Activated B cell treated with CpG ODN at 0.5 μM for 24 hours (primary cell): ENCODE results near the gene KDM4D. TPM values are rescaled to one million over a fixed set of nuclear protein-coding genes. Genes with fewer than 3 reads are reported as not detected.

Experiments
- ATAC-seq: fragments of 200-7000 bp; cut with Tn5 transposase; one replicate; pipeline ENCODE4 v1.10.0; 2021; ENCODE audit warnings: low read depth, mild to moderate bottlenecking, moderate library complexity
- CTCF ChIA-PET: fragments of 350-600 bp; sonication (Branson Sonifier 250); formaldehyde crosslinking; loops from one replicate; lab custom pipeline; 2021; ENCODE audit warnings: antibody characterized with exemption; lab: Charles Lee
- POLR2A ChIA-PET: fragments of 350-600 bp; sonication (Branson Sonifier 250); formaldehyde crosslinking; loops from one replicate; lab custom pipeline; 2021; ENCODE audit warnings: antibody characterized with exemption; lab: Charles Lee
- DNase-seq: peaks from one replicate; pipeline ENCODE4 v3.0.0; 2022
- H3K27ac Mint-ChIP-seq: one replicate; pipeline ENCODE4 v1.8.0; 2020; ENCODE audit warnings: mixed read lengths
- H3K27me3 Mint-ChIP-seq: one replicate; pipeline ENCODE4 v1.8.0; 2021; ENCODE audit warnings: mixed read lengths
- H3K36me3 Mint-ChIP-seq: one replicate; pipeline ENCODE4 v1.8.0; 2021; ENCODE audit warnings: low read depth, mixed read lengths
- H3K4me1 Mint-ChIP-seq: one replicate; pipeline ENCODE4 v1.8.0; 2021; ENCODE audit warnings: mixed read lengths
- H3K4me3 Mint-ChIP-seq: one replicate; pipeline ENCODE4 v1.8.0; 2020; ENCODE audit warnings: mild to moderate bottlenecking, mixed read lengths
- H3K9me3 Mint-ChIP-seq: one replicate; pipeline ENCODE4 v1.8.0; 2020; ENCODE audit warnings: mixed read lengths
- intact Hi-C: fragments of 100-400 bp; cut with micrococcal nuclease; formaldehyde crosslinking; loops from one replicate; pipeline ENCODE4 v1.15.1; 2024
- total RNA-seq: library from RNA; stranded (reverse); gene quantifications from 2 replicates; pipeline ENCODE4 v1.2.3, GENCODE V29; 2022
- TF ChIP-seq, protein P1 (sequence below): fragments of 200-600 bp; IDR thresholded peaks from one replicate; pipeline ENCODE4 v1.8.0; 2022; ENCODE audit warnings: antibody characterized with exemption, mild to moderate bottlenecking

KDM4D gene
- total RNA-seq, 1 donor from 2014 or later = 0.67 TPM

- Mint-ChIP-seq H3K4me1 (peaks cover 15% of the 10 kb centered on the region), H3K9me3 (no peaks in the 10 kb centered on the region), H3K27ac (no peak overlapping the region), H3K4me3 (no peak overlapping the region), H3K36me3 (peaks cover 78% of the 10 kb centered on the region), H3K27me3 (no peaks in the 10 kb centered on the region)
- no peak for ATAC-seq
- intact Hi-C loops = loop anchor here (2.0 kb wide), 1 partner anchor 346 kb away; no protein-coding TSS in a partner anchor
- TF ChIP-seq, protein P1, sequence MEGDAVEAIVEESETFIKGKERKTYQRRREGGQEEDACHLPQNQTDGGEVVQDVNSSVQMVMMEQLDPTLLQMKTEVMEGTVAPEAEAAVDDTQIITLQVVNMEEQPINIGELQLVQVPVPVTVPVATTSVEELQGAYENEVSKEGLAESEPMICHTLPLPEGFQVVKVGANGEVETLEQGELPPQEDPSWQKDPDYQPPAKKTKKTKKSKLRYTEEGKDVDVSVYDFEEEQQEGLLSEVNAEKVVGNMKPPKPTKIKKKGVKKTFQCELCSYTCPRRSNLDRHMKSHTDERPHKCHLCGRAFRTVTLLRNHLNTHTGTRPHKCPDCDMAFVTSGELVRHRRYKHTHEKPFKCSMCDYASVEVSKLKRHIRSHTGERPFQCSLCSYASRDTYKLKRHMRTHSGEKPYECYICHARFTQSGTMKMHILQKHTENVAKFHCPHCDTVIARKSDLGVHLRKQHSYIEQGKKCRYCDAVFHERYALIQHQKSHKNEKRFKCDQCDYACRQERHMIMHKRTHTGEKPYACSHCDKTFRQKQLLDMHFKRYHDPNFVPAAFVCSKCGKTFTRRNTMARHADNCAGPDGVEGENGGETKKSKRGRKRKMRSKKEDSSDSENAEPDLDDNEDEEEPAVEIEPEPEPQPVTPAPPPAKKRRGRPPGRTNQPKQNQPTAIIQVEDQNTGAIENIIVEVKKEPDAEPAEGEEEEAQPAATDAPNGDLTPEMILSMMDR = no peak
- CTCF ChIA-PET = no interaction called here
- DNase-seq = no peak
- POLR2A ChIA-PET = no interaction called here
Observed at GRCh38 chr11:94968334-94968958, 5.1 kb upstream of the KDM4D start.

DNA sequence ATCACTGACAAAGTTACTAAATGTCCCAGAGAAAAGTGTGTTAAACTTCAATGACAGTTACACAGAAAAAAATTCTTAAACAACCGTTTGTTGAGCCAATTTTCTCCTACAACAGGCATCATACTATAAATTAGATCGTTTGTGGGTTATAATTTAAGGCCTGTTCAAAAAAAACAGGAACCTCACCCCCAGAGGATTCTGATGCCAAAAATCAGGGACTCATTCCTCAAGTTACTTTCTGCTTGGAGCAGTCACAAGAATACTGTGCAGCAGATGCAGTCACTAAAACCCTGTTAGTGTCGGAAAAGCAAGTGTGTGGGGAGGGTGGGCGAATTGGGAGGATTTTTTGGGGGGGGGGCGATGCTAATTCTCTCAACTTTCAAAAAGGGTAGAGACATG is 810 bp upstream of the KDM4D start:
- DNase-seq (no peak), ATAC-seq (no peak)
- H3K4me3 Mint-ChIP-seq = peak overlapping the region; percentile 99
- ChIA-PET CTCF (interaction anchor here (0.7 to 1.2 kb wide), 2 partner anchors 94 to 165 kb away, joined by 3 to 4 read pairs; partner anchors contain the start of gene SRSF8), POLR2A (interaction anchor here (0.5 to 2.2 kb wide), 17 partner anchors 8 to 1416 kb away, joined by 3 to 38 read pairs (median 4); partner anchors contain the start of genes ANKRD49, CEP57, ENDOD1 and FAM76B)
- TF ChIP-seq, protein P1 = no peak
- intact Hi-C loops = loop anchor here (1.0 to 5.0 kb wide), 10 partner anchors 95 to 1775 kb away; partner anchors contain the start of genes ANKRD49, CEP57, ENDOD1 and JRKL
- peaks cover 2% of the 10 kb centered on the region for H3K9me3 Mint-ChIP-seq
- H3K27ac Mint-ChIP-seq = peak overlapping the region; percentile 95
- H3K27me3 Mint-ChIP-seq = no peaks in the 10 kb centered on the region
- peaks cover 20% of the 10 kb centered on the region for H3K4me1 Mint-ChIP-seq
- H3K36me3 Mint-ChIP-seq = peaks cover 48% of the 10 kb centered on the region

DNA sequence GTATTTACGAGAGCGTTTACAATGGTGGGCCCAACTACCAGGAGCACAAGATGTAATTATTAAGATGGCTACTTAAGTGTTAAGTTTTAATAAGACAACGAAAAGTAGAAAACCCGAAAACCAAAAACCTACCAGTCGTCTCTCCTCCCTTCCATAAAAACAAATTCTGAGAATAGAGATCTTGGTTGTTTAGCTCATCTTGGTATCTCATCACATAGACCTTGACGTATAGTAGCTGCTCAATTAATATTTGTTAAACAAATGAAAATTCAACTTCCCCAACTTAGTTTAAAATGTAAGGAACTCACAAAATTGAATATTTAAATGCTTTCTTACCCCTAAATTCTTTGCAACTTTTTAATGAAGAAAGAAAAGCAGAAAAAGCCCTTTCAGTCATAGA is 669 bp downstream of the KDM4D start:
- ChIA-PET POLR2A (interaction anchor here (0.6 to 2.2 kb wide), 7 partner anchors 9 to 949 kb away, joined by 4 to 38 read pairs (median 6); partner anchors contain the start of genes ENDOD1, MTMR2, PANX1 and SRSF8), CTCF (no interaction called here)
- ATAC-seq (no peak), DNase-seq (no peak)
- Mint-ChIP-seq H3K27ac (peak overlapping the region; percentile 95), H3K36me3 (peaks cover 34% of the 10 kb centered on the region), H3K27me3 (no peaks in the 10 kb centered on the region), H3K4me3 (peak overlapping the region; percentile 99), H3K4me1 (peaks cover 20% of the 10 kb centered on the region), H3K9me3 (peaks cover 2% of the 10 kb centered on the region)
- TF ChIP-seq, protein P1 = no peak
- intact Hi-C loops = loop anchor here (5.0 kb wide), 4 partner anchors 482 to 1777 kb away; partner anchors contain the start of genes ANKRD49, MED17, MRE11 and SLC36A4

GRCh38 chr11:94975599-94975998 is 2.1 kb downstream of the KDM4D start:
- POLR2A ChIA-PET = no interaction called here
- intact Hi-C loops = no loop called here
- H3K27me3 Mint-ChIP-seq = no peaks in the 10 kb centered on the region
- ATAC-seq = no peak
- H3K9me3 Mint-ChIP-seq = peaks cover 2% of the 10 kb centered on the region
- peaks cover 20% of the 10 kb centered on the region for H3K4me1 Mint-ChIP-seq
- TF ChIP-seq, protein P1 = no peak
- H3K4me3 Mint-ChIP-seq = no peak overlapping the region
- no peak overlapping the region for H3K27ac Mint-ChIP-seq
- CTCF ChIA-PET = no interaction called here
- DNase-seq = no peak
- peaks cover 21% of the 10 kb centered on the region for H3K36me3 Mint-ChIP-seq

DNA sequence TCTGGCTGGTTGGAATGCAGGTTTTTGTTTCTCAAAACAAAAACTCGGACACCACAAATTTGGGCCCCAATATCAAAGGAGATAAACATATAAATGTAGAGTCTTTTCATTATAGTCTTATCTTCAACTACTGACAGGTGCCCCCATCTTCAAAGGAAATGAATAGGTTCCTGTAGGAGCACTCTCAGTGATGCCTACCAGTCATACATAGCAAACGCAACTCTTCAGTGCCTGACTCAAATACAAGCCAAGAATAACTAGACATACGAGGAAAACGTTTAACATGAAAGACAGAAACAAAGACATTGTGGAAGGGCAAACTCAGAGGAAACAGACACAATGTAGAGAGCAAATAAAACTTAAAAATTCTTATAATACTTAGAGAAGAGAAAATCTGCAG is 13.9 kb downstream of the KDM4D start:
- ATAC-seq (no peak), DNase-seq (no peak)
- H3K36me3 Mint-ChIP-seq = no peaks in the 10 kb centered on the region
- H3K27ac Mint-ChIP-seq = no peak overlapping the region
- H3K9me3 Mint-ChIP-seq = no peaks in the 10 kb centered on the region
- POLR2A ChIA-PET = no interaction called here
- CTCF ChIA-PET = no interaction called here
- H3K4me3 Mint-ChIP-seq = no peak overlapping the region
- peaks cover 12% of the 10 kb centered on the region for H3K27me3 Mint-ChIP-seq
- no peaks in the 10 kb centered on the region for H3K4me1 Mint-ChIP-seq
- TF ChIP-seq, protein P1 = no peak
- intact Hi-C loops = no loop called here
